Heart left ventricle (tissue), 16 donors: ENCODE results near the gene APOE. TPM values are rescaled to one million over a fixed set of nuclear protein-coding genes. Genes with fewer than 3 reads are reported as not detected.
A peak's percentile ranks its signal among the peaks of the same experiment; 100 is the strongest.
"Not testable (repeated sequence)": the region's sequence is repeated elsewhere in the genome, so short reads cannot be mapped to it uniquely, and the experiment has no call there.

Experiments
- ATAC-seq, 4 donors: fragments of 200-7000 bp; cut with Tn5 transposase; one replicate each; pipeline ENCODE4 v1.9.1; 2020 to 2022; ENCODE audit warnings: moderate library complexity in 4 of 4, mild to moderate bottlenecking in 3 of 4, moderate number of reproducible peaks in 1 of 4
- DNase-seq, 5 donors: peaks; one replicate each; pipeline ENCODE4 v3.0.0-alpha.2; 2020
- H3K27ac ChIP-seq, 12 donors: fragments of 200-600 bp; sonication (generic) in 4 of 12; one replicate each; pipeline versions ENCODE4 v1.5.0 to v1.8.0; 2016 to 2022; ENCODE audit warnings: mild to moderate bottlenecking in 2 of 12
- H3K27me3 ChIP-seq, 9 donors: fragments of 200-600 bp; sonication (generic) in 2 of 9; one replicate each; pipeline versions ENCODE4 v1.5.1 to v1.8.0; 2016 to 2022; ENCODE audit warnings: mild to moderate bottlenecking in 3 of 9
- H3K36me3 ChIP-seq, 9 donors: fragments of 200-600 bp; sonication (generic) in 2 of 9; one replicate each; pipeline versions ENCODE4 v1.5.0 to v1.8.0; 2018 to 2022; ENCODE audit warnings: mild to moderate bottlenecking in 2 of 9
- H3K4me1 ChIP-seq, 12 donors: fragments of 200-600 bp; sonication (generic) in 4 of 12; one replicate each; pipeline versions ENCODE4 v1.5.0 to v1.8.0; 2016 to 2022; ENCODE audit warnings: mild to moderate bottlenecking in 3 of 12
- H3K4me3 ChIP-seq, 12 donors: fragments of 200-600 bp; sonication (generic) in 4 of 12; one replicate each; pipeline versions ENCODE4 v1.5.0 to v1.8.0; 2017 to 2022; ENCODE audit warnings: mild to moderate bottlenecking in 9 of 12, moderate library complexity in 4 of 12
- H3K9me3 ChIP-seq, 12 donors: fragments of 200-600 bp; sonication (generic) in 4 of 12; one replicate each; pipeline versions ENCODE4 v1.5.0 to v1.8.0; 2016 to 2022; ENCODE audit warnings: mild to moderate bottlenecking in 1 of 12
- CTCF ChIP-seq, 12 donors: fragments of 200-600 bp; sonication (generic) in 4 of 12; IDR thresholded peaks; one replicate each; pipeline versions ENCODE4 v1.5.0 to v1.8.0; 2018 to 2022; ENCODE audit warnings: antibody characterized with exemption in 12 of 12, mild to moderate bottlenecking in 5 of 12
- POLR2A ChIP-seq, 2 donors: fragments of 450-650 bp; IDR thresholded peaks; one replicate each; pipeline ENCODE4 v1.6.1; 2017; ENCODE audit warnings: antibody characterized with exemption in 2 of 2, mild to moderate bottlenecking in 2 of 2, moderate library complexity in 2 of 2
- WGBS, 4 donors: extraction: QIAGEN DNeasy Blood & Tissue Kit in 2 of 4; methylation state at CpG; one replicate each; pipeline versions ENCODE4 v1.1.5 to v1.1.7; 2013 to 2018; 5-methylcytosine and 5-hydroxymethylcytosine counted together
- intact Hi-C, 10 donors: fragments of 100-400 bp; cut with DNase I; formaldehyde crosslinking; loops; one replicate each; pipeline versions ENCODE4 v1.11.1 to v1.14.2; 2022
- polyA plus RNA-seq, 2 donors: library from polyadenylated mRNA; stranded (reverse); fragments of 200-250 nt; gene quantifications; one replicate each; pipeline ENCODE4 v1.2.3, GENCODE V29; 2013
- total RNA-seq, 9 donors: library from RNA; depleted of rRNA in 2 of 9; stranded (reverse); fragments of >200 nt in 2 of 9; fragmentation: NEBNext Ultra II Directional in 3 of 9; extraction: Animal tissue kit (Norgen Biotek cat#: 25700) in 3 of 9; gene quantifications; one replicate each; pipeline versions ENCODE4 v1.1.0 to v1.2.4, GENCODE V29; 2016 to 2023
- donor health status: ischemic (EF 13 %, LVEDD 7.1; RV severe dilation, severe dysfunction).
- donor health status: healthy with polysubstance abuse.
- donor health status: DM: no; HTN: yes; CAD: no.
- donor health status: DM: no; HTN: no; CAD: no.
- donor health status: ischemic (EF 25% LVEDD 6.9; RV normal size, moderate dysfunction).
- donor health status: ischemic (EF 25% LVEDD 5.7; RV mildly dilated, moderate dysfunction).
- donor health status: healthy.
- donor health status: DM: yes; HTN: yes; CAD: no.
- donor health status: ischemic (EF 35%, LVEDD 5.7; RV mildly dilated, moderate dysfunction).
- donor health status: nonischemic (EF 11% LVEDD 7.7; RV severe dilation, severe dysfunction).
- donor health status: DM: yes; HTN: yes; CAD: no.
- donor health status: PGD.
- donor health status: ischemic (EF 29% LVEDD 5.4; RV normal size, mild dysfunction).
- donor health status: nonischemic (EF 23%, LVEDD 6.1; RV moderate dilation, normal function).

APOE gene
- total and polyA plus RNA-seq, 11 donors: 4.1 to 149 (median 33.2) TPM

- ATAC-seq (peak in 3 of 4 donors; percentile 72 to 75 (median 75)), DNase-seq (peak; percentile 66 to 87 (median 83))
- H3K4me3 ChIP-seq: no peak overlapping the region
- TF ChIP-seq POLR2A (IDR thresholded peaks at IDR 0.05) (no peak), CTCF (IDR thresholded peaks at IDR 0.05) (no peak)
- 30 to 48% (median 36%) methylated on average over 5 to 8 of the region's 8 CpGs for WGBS, 4 donors
- peak overlapping the region in 3 of 12 donors; percentile 30 to 58 (median 36) for H3K27ac ChIP-seq
- no peaks in the 10 kb centered on the region for H3K9me3 ChIP-seq
- no peaks in the 10 kb centered on the region for H3K36me3 ChIP-seq
- intact Hi-C loops: no loop called here
- H3K4me1 ChIP-seq: peaks cover 0 to 38% (median 9%) of the 10 kb centered on the region in 12 donors
- no peaks in the 10 kb centered on the region for H3K27me3 ChIP-seq
These were observed 19.7 kb downstream of the APOE start for GRCh38 chr19:44925114-44925891.

- ATAC-seq: peak in 2 of 4 donors; percentile 5 to 11
- H3K36me3 ChIP-seq, H3K27me3 ChIP-seq, DNase-seq, H3K9me3 ChIP-seq, intact Hi-C loops, H3K27ac ChIP-seq: not testable (repeated sequence)
- H3K4me1 ChIP-seq: peaks cover 0 to 38% (median 9%) of the 10 kb centered on the region in 12 donors
- WGBS, 4 donors: 35 to 55% (median 43%) methylated on average over 18 to 19 of the region's 19 CpGs
- peak overlapping the region in 9 of 12 donors; percentile 4 to 43 (median 32) for H3K4me3 ChIP-seq
These were observed 20.9 kb downstream of the APOE start for GRCh38 chr19:44926245-44927077.

- H3K4me3 ChIP-seq: no peak overlapping the region
- ATAC-seq (peak in 1 of 4 donors; percentile 6), DNase-seq (no peak)
- no peaks in the 10 kb centered on the region for H3K9me3 ChIP-seq
- peak overlapping the region in 1 of 12 donors; percentile 27 for H3K27ac ChIP-seq
- peaks cover 0 to 38% (median 9%) of the 10 kb centered on the region in 12 donors for H3K4me1 ChIP-seq
- 42 to 57% (median 50%) methylated on average over 5 of the region's 5 CpGs for WGBS, 4 donors
- TF ChIP-seq POLR2A (IDR thresholded peaks at IDR 0.05): no peak
- no peak for TF ChIP-seq CTCF (IDR thresholded peaks at IDR 0.05)
- no peaks in the 10 kb centered on the region for H3K27me3 ChIP-seq
- no peaks in the 10 kb centered on the region for H3K36me3 ChIP-seq
- intact Hi-C loops: no loop called here
These were observed 22.1 kb downstream of the APOE start for GRCh38 chr19:44927746-44928145.

- Histone ChIP-seq H3K27me3 (no peaks in the 10 kb centered on the region), H3K36me3 (no peaks in the 10 kb centered on the region), H3K4me1 (peaks cover 0 to 27% (median 5%) of the 10 kb centered on the region in 12 donors), H3K9me3 (no peaks in the 10 kb centered on the region), H3K4me3 (no peak overlapping the region), H3K27ac (no peak overlapping the region)
- TF ChIP-seq CTCF (IDR thresholded peaks at IDR 0.05) (no peak), POLR2A (IDR thresholded peaks at IDR 0.05) (no peak)
- ATAC-seq: no peak
- DNase-seq: no peak
- 90 to 95% (median 92%) methylated on average over 7 of the region's 7 CpGs for WGBS, 4 donors
- intact Hi-C loops: no loop called here
These were observed 24.5 kb downstream of the APOE start for GRCh38 chr19:44930088-44930487.
